Type B pancreatic cell (in vitro differentiated cells): Measurements from ENCODE around the gene ZNF324. TPM values are rescaled to one million over a fixed set of nuclear protein-coding genes. Genes with fewer than 3 reads are reported as not detected.
A peak's percentile ranks its signal among the peaks of the same experiment; 100 is the strongest.
"Not testable (repeated sequence)": the region's sequence is repeated elsewhere in the genome, so short reads cannot be mapped to it uniquely, and the experiment has no call there.

Source experiments
- DNase-seq: peaks from one replicate; pipeline ENCODE4 v3.0.0; 2021; ENCODE audit warnings: mixed read lengths; ENCODE audit not compliant: unreplicated experiment; ENCODE audit errors: extremely low spot score
- H3K27ac Mint-ChIP-seq: 2 replicates; pipeline ENCODE4 v1.8.0; 2021; ENCODE audit warnings: mild to moderate bottlenecking, mixed read lengths
- H3K27me3 Mint-ChIP-seq: 2 replicates; pipeline ENCODE4 v1.8.0; 2021; ENCODE audit warnings: mixed read lengths
- H3K36me3 Mint-ChIP-seq: 2 replicates; pipeline ENCODE4 v1.8.0; 2021; ENCODE audit warnings: mixed read lengths
- H3K4me1 Mint-ChIP-seq: one replicate; pipeline ENCODE4 v1.8.0; 2021; ENCODE audit warnings: mixed read lengths; ENCODE audit not compliant: unreplicated experiment
- H3K4me3 Mint-ChIP-seq: 2 replicates; pipeline ENCODE4 v1.8.0; 2021; ENCODE audit warnings: mild to moderate bottlenecking, mixed read lengths
- H3K9me3 Mint-ChIP-seq: 2 replicates; pipeline ENCODE4 v1.8.0; 2021; ENCODE audit warnings: mixed read lengths
- total RNA-seq: library from RNA; stranded (reverse); gene quantifications from 2 replicates; pipeline ENCODE4 v1.2.1, GENCODE V29; 2021; ENCODE audit warnings: low replicate concordance
- TF ChIP-seq, protein P1 (sequence below): fragments of 200-600 bp; sonication (generic); conservative IDR thresholded peaks from 2 replicates; pipeline ENCODE4 v1.5.0; 2021; ENCODE audit warnings: antibody characterized with exemption, mild to moderate bottlenecking

ZNF324 gene
- total RNA-seq, 1 donor from 2014 or later: 15.0 TPM

DNA sequence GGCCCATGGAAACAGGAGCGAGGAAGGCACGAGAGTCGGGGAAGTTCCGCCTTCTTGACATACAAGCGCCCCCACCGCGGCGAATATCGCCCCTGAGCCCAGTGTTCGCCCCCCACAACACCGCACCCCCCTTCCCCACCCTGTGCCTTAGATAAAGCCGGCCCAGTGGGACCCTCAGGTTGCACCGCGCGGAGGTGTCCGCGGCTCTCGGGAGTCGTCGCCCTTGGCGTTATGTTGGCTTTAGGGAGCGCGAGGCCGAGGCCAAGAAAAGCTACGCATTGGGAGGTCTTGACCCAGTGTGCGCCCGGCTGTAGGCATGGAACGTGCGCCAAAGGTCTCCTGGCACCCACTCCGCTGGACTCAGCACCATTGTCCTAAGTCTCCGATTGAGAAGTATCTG is 26.3 kb upstream of the ZNF324 start:
- Mint-ChIP-seq H3K4me1 (peaks cover 12% of the 10 kb centered on the region), H3K4me3 (peak overlapping the region; percentile 96), H3K36me3 (peaks cover 42% of the 10 kb centered on the region), H3K9me3 (peaks cover 24% of the 10 kb centered on the region), H3K27ac (peak overlapping the region; percentile 91), H3K27me3 (peaks cover 20% of the 10 kb centered on the region)
- DNase-seq: no peak
- TF ChIP-seq, protein P1, sequence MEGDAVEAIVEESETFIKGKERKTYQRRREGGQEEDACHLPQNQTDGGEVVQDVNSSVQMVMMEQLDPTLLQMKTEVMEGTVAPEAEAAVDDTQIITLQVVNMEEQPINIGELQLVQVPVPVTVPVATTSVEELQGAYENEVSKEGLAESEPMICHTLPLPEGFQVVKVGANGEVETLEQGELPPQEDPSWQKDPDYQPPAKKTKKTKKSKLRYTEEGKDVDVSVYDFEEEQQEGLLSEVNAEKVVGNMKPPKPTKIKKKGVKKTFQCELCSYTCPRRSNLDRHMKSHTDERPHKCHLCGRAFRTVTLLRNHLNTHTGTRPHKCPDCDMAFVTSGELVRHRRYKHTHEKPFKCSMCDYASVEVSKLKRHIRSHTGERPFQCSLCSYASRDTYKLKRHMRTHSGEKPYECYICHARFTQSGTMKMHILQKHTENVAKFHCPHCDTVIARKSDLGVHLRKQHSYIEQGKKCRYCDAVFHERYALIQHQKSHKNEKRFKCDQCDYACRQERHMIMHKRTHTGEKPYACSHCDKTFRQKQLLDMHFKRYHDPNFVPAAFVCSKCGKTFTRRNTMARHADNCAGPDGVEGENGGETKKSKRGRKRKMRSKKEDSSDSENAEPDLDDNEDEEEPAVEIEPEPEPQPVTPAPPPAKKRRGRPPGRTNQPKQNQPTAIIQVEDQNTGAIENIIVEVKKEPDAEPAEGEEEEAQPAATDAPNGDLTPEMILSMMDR: no peak

DNA sequence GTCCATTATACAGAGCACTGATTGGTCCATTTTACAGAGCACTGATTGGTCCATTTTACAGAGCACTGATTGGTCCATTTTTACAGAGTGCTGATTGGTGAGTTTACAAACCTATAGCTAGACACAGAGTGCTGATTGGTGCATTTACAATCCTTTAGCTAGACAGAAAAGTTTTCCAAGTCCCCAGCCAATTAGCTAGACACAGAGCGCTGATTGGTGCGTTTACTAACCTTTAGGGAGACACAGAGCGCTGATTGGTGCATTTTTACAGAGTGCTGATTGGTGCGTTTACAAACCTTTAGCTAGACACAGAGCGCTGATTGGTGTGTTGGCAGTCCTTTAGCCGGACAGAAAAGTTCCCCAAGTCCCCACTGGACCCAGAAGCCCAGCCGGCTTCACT is 23.9 kb upstream of the ZNF324 start:
- not testable (repeated sequence) for DNase-seq, H3K27ac Mint-ChIP-seq, H3K4me3 Mint-ChIP-seq
- Mint-ChIP-seq H3K36me3 (peaks cover 21% of the 10 kb centered on the region), H3K9me3 (peaks cover 12% of the 10 kb centered on the region), H3K27me3 (peaks cover 26% of the 10 kb centered on the region), H3K4me1 (peaks cover 12% of the 10 kb centered on the region)

DNA sequence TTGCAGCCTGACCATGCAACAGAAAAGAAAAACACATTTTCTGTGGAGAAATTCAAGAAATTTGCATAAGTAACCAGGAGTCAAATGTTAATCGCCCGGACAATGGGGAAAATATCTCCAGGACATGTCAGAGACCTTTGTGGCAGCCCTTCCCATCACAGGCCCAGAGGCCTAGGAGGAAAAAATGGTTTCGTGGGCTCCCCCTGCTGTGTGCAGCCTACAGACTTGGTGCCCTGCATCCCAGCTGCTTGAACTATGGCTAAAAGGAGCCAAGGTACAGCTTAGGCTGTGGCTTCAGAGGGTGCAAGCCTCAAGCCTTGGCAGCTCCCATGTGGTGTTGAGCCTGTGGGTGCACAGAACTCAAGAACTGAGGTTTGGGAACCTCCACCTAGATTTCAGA is 18.0 kb upstream of the ZNF324 start:
- H3K27me3 Mint-ChIP-seq: peaks cover 22% of the 10 kb centered on the region
- not testable (repeated sequence) for H3K9me3 Mint-ChIP-seq, H3K36me3 Mint-ChIP-seq, H3K4me3 Mint-ChIP-seq, DNase-seq, H3K27ac Mint-ChIP-seq
- peaks cover 11% of the 10 kb centered on the region for H3K4me1 Mint-ChIP-seq

DNA sequence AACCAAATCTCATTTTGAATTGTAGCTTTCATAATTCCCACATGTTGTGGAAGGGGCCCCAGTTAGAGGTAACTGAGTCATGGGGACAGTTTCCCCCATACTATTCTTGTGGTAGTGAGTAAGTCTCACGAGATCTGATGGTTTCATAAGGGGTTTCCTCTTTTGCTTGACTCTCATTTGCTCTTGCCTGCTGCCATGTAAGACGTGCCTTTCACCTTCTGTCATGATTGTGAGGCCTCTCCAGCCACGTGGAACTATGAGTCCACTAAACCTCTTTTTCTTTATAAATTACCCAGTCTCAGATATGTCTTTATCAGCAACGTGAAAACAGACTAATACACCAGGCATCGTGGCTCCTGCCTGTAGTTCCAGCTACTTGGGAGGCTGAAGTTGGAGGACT is 16.9 kb upstream of the ZNF324 start:
- Mint-ChIP-seq H3K4me1 (peaks cover 11% of the 10 kb centered on the region), H3K27me3 (peaks cover 12% of the 10 kb centered on the region)
- H3K36me3 Mint-ChIP-seq, DNase-seq, H3K9me3 Mint-ChIP-seq, H3K27ac Mint-ChIP-seq, H3K4me3 Mint-ChIP-seq: not testable (repeated sequence)

DNA sequence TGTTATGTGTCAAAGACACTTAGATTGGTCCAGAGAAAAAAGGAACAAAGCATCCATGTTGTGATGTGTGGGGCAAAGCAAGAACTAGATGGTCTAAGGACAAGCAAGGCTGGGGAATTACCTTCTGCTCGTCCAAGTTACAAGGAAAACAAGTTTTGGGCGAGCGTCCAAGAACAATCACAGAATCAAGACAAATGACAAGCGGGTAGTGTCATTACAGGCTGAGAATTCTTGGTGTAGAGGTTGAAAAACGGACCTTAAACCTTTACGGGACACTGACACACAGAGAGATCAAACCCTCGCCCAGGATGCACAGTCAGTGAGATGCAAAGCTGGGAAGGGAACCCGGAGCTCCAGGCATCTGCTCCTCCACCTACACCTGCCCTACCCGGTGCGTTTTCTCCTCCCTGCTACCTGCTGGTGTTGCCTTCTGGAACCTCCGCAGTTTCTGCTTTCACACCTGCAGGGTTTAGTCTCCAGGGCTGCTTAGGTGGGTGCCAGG is 16.0 kb upstream of the ZNF324 start:
- Mint-ChIP-seq H3K27ac (peak overlapping the region; percentile 60), H3K4me3 (peak overlapping the region; percentile 94), H3K4me1 (peaks cover 11% of the 10 kb centered on the region), H3K36me3 (peaks cover 4% of the 10 kb centered on the region), H3K9me3 (no peaks in the 10 kb centered on the region), H3K27me3 (peaks cover 9% of the 10 kb centered on the region)
- DNase-seq: no peak
- TF ChIP-seq, protein P1: no peak

DNA sequence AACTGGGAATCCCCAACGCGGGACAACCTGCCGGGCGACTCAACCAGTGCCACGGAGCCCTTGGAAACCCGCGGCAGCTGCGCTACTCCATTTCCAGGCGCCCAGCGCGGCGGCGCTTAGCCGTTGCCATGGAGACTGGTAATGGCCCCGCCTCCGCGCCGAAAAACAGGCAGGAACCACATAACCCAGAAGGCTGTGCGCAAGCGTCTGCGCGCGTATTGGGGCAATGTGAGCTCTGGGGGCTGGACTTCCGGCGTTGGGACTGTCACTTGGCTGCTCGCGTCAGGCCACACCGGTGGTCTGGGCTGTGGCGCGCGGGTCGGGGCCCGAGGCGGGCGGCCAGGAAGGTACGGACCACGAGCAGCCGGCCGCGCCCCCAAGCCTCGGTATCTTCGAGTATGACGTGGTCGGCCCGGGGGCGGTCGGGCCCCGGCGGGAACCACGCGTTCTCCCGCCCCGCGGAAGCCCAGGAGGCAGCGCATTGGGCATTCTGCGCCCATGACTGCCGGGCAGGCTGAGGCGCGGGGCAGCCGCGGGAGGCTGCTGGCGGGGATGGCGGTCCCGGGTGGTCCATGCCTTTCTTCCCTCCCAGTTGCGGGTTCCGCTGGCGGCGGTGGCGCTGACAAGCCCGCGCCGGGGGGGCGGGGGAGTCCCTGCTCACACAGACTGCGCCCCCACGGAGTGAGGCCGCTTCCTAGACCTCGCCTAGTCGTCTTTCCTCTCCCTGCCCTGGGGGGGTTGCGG is 15.3 kb upstream of the ZNF324 start, which contains the start of gene ZNF324B:
ZNF324B (plus strand) TSS at position 265 of the 744 bp plus-strand sequence. CDS start 2,080 bp downstream, outside the sequence.
- Mint-ChIP-seq H3K27ac (peak within 1 kb of the TSS; percentile 60), H3K4me1 (peaks cover 11% of the 10 kb centered on the region), H3K36me3 (peaks cover 4% of the 10 kb centered on the region), H3K9me3 (no peaks in the 10 kb centered on the region), H3K4me3 (peak within 1 kb of the TSS; percentile 94), H3K27me3 (peaks cover 9% of the 10 kb centered on the region)
- TF ChIP-seq, protein P1: peak; percentile 28
- peak; percentile 96 for DNase-seq

DNA sequence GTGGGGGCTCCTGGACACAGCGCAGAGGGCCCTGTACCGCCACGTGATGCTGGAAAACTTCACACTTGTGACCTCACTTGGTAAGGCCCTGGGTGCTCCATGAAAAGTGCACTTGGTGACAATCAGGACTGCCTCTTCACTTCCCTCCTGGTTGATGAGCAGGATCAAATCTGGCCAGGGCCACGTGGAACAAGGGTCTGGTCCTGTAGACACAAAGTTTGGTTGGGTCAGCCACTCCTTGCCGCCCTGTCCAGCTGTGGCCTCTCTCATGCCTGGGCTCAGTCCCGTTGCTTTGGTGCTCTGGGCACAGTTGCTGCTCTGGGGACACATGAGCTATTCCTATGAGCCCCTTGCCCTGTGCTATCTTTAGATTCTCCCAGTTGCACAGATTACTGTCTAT is 13.1 kb upstream of the ZNF324 start:
- peak overlapping the region; percentile 70 for H3K4me3 Mint-ChIP-seq
- no peak for DNase-seq
- TF ChIP-seq, protein P1: no peak
- no peak overlapping the region for H3K27ac Mint-ChIP-seq
- no peaks in the 10 kb centered on the region for H3K9me3 Mint-ChIP-seq
- H3K27me3 Mint-ChIP-seq: peaks cover 3% of the 10 kb centered on the region
- peaks cover 8% of the 10 kb centered on the region for H3K36me3 Mint-ChIP-seq
- H3K4me1 Mint-ChIP-seq: peaks cover 11% of the 10 kb centered on the region
